ENCODE data around the gene FXYD6. TPM values are rescaled to one million over a fixed set of nuclear protein-coding genes. Genes with fewer than 3 reads are reported as not detected.
A peak's percentile ranks its signal among the peaks of the same experiment; 100 is the strongest.

Gene FXYD6
- total RNA-seq, 2 donors from 2014 or later: 0.31 TPM; not detected in 1

DNA sequence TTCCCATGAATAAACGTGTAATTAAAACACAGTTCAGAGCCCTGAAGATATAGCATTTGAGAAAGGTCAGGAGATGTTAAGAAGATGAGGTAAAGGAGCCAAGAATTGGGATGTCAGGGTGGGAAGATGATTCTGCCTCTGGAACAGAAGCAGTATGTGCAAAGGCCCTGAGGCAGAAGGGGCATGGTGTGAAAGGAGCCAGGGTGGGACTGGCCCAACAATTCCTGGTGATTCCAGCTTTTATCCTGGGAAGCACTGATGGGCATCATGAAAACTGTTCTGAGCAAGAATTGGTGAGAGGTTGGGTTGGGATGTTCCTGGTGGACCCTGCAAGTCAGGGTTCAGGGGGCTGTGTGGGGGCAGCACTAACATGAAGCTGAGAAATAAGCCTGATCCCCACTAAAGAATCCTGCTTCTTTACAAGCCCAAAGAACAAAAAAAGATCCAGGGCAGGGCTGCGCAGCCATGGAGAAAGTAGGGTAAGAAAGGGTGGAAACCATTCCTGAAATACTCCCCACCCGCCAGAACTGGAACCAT, 2.5 kb upstream of the FXYD6 start:
- H3K36me3 Mint-ChIP-seq: peaks cover 0 to 5% of the 10 kb centered on the region in 2 donors
- DNase-seq (ENCODE audit: low spot score in 2 of 2): peak in 1 of 2 donors; percentile 3
- no peaks in the 10 kb centered on the region for H3K9me3 Mint-ChIP-seq
- ATAC-seq: no peak
- no peak overlapping the region for H3K27ac Mint-ChIP-seq

DNA sequence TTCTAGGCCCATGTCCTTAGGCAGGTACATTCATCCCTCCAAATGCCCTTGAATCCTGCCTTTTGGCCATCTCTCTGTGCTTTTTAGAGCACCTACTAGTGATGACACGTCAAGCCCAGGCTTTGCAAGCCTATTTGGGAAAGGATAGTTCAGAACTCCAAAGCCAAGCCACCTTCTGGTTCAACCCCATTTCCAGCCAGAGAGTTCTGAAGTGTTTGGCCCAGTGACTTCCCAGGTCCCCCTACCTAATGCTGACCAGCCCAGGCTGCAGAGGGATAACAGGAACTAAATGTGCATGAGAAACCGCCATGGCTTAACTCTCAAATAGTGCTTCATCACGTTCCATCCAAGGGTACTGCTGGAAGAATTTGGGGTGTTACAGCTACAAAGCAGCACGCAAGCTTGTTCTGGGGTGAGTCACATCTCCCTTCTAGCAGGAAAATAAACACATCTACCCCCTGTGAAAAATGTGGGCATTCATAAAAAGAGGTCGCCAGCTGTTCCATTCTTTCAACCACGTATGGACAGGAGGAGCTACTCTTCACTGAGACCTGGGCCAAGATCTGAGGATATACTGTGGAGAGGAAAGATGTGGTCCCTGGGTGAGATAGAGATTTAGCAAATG, 2.0 kb upstream of the FXYD6 start:
- peaks cover 0 to 5% of the 10 kb centered on the region in 2 donors for H3K36me3 Mint-ChIP-seq
- no peaks in the 10 kb centered on the region for H3K9me3 Mint-ChIP-seq
- H3K27ac Mint-ChIP-seq: no peak overlapping the region
- no peak for ATAC-seq
- peak in 1 of 2 donors; percentile 7 for DNase-seq (ENCODE audit: low spot score in 2 of 2)

DNA sequence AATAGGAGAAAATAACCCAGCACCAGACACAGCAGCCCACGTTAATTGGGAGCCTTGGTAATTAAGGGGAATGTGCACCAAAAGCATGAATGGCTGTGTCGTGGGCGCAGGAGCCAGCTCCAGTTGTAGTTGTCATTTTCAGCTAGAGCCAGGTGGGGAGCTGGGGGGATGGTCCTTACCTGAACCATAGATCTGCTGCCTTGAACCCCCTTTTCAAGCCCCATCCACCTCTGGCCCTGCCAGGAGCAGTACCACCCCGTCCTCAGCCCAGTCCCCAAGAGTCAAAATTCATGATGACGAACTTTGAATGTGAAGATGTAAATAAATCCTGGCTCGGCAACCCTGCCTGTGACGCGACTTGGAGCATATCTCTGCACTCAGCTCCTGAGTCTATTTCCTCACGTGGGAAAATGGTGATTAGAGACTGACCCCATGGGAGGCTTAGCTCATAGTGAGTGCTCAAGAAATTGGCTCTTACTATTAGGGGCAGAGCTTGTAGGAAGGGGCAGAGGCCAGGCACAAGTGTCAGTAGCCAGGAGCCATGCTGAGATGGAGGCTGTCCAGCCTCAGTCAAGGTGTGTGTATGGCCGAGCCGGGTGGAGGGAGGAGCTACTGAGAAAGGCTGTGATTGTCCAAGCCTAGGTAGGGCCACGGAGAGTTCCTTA, 794 bp upstream of the FXYD6 start:
- DNase-seq (ENCODE audit: low spot score in 2 of 2) (peak in 1 of 2 donors; percentile 25), ATAC-seq (no peak)
- peaks cover 0 to 5% of the 10 kb centered on the region in 2 donors for H3K36me3 Mint-ChIP-seq
- no peaks in the 10 kb centered on the region for H3K9me3 Mint-ChIP-seq
- H3K27ac Mint-ChIP-seq: no peak overlapping the region

DNA sequence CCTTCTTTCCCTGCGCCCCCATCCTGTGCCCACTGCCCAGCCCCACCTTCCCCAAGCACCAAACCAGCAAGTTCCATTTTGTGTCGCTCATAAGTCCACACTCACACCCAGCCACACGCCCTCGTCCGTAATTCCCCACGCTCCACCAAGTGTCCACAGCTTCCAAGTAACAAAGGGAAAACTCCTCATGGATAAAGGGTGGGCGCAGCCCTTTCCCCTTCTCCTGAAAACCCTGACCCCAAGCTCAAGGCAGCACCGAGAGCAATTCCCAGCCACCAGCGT, 458 bp downstream of the FXYD6 start:
- peaks cover 0 to 5% of the 10 kb centered on the region in 2 donors for H3K36me3 Mint-ChIP-seq
- no peak for ATAC-seq
- no peak overlapping the region for H3K27ac Mint-ChIP-seq
- no peaks in the 10 kb centered on the region for H3K9me3 Mint-ChIP-seq
- peak in 1 of 2 donors; percentile 15 for DNase-seq (ENCODE audit: low spot score in 2 of 2)

DNA sequence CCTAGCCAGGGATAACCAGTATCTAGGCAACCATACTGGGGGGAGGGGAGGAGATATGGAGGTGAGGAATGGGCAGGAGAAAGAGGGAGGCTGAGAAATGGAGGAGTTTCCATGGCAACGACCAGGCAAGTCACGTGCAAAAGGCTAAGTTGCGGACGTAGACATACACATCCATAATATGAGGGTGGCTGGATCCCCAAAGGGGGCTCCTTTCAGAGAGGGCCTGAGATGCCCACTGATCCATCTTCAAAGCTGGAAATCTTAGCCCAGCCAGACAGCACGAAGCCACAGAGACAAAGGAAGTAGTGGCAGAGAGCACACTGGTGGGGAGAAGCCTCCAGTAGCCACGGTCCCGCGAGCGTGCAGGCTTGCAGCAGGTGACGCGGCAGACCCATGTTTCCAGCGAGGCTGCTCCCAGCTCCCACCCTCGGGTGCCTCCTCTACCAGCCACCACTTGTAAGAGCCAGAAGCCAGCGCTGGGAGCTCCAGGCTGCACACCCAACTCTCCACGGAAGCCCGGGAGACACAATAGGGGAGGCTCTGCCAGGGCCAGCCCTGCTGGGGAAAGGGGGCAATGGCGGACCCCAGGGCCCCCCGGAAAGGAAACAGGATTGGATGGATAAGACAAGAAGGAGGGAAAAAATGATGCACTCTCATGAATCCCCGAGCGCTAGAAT, 938 bp downstream of the FXYD6 start:
- Mint-ChIP-seq H3K27ac (no peak overlapping the region), H3K36me3 (peaks cover 0 to 5% of the 10 kb centered on the region in 2 donors), H3K9me3 (no peaks in the 10 kb centered on the region)
- peak; percentile 25 to 46 for ATAC-seq
- DNase-seq (ENCODE audit: low spot score in 2 of 2): peak in 1 of 2 donors; percentile 48

DNA sequence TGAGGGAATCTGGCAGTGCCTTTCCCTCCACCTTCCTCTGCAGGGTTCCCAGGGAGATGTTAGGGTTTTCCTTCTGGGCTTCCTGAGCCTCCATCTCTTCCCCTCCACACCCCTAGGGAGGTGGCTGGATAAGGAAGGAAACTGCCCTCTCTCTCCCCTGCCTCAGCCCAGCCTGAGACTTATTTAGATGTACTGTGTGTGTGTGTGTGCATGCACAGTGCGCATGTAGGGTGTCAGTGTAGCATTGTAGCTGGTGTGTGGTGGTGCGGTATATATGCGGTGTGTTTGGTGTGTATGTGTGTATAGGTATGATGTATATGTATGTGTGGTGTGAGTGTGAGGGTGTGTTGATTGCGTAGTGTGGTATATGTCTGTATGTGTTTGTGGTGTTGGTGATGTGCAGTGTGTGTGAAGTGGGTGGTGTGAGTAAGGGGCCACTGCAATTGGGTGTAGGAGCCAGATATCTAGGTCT, 1.5 kb downstream of the FXYD6 start:
- no peak for DNase-seq (ENCODE audit: low spot score in 2 of 2)
- Mint-ChIP-seq H3K27ac (no peak overlapping the region), H3K36me3 (peaks cover 0 to 5% of the 10 kb centered on the region in 2 donors), H3K9me3 (no peaks in the 10 kb centered on the region)
- peak in 1 of 2 donors; percentile 36 for ATAC-seq

DNA sequence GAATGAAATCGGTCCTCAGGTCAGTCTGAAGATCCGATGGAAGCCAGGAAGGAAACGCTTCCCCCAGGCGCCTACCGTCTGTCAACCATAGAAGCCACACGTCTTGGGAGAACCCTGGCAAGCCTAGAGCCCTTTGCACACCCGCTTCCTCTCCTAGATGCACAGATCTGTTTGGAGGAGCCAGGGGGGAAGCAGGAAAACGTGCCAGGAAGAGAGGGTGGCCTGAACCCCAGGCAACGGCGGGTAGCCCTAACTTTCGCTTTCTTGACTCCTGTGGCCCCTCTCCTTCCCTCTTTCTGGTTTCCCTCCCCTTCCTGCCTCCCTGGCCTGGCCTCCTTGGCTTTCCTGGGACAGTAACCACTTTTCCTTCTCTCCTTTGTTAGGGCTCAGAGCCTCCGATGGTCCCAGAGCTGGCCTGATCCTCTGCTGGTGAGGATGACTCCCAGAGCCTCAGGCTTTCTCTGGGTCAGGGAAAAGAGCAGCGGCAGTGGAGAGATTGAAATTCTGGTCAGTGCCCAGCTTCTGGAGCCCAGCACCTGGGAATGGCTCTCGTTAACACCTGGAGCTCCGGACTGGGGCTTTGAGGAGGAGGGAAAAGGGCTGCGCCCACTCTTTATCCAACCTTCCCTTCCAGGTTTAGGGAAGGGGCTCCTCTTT, 2.1 kb downstream of the FXYD6 start:
- Mint-ChIP-seq H3K9me3 (no peaks in the 10 kb centered on the region), H3K27ac (no peak overlapping the region), H3K36me3 (peaks cover 0 to 5% of the 10 kb centered on the region in 2 donors)
- ATAC-seq: no peak
- DNase-seq (ENCODE audit: low spot score in 2 of 2): peak in 1 of 2 donors; percentile 47

DNA sequence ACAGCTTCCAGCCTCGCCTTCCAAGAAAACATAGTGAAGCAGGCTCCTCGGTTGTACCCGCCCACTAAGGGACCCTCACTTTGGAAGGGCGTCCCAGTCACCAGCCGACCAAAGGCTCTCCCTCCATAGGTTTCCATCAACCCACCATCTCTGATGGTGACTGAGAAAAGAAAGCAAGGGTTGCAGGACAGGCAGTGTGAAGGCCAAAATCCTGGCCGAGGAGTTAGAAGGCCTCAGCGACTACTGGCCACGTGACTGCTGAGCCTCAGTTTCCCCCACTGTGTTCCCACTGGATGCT, 2.7 kb downstream of the FXYD6 start:
- Mint-ChIP-seq H3K9me3 (no peaks in the 10 kb centered on the region), H3K36me3 (peaks cover 0 to 5% of the 10 kb centered on the region in 2 donors), H3K27ac (no peak overlapping the region)
- ATAC-seq: no peak
- DNase-seq (ENCODE audit: low spot score in 2 of 2): peak in 1 of 2 donors; percentile 14

DNA sequence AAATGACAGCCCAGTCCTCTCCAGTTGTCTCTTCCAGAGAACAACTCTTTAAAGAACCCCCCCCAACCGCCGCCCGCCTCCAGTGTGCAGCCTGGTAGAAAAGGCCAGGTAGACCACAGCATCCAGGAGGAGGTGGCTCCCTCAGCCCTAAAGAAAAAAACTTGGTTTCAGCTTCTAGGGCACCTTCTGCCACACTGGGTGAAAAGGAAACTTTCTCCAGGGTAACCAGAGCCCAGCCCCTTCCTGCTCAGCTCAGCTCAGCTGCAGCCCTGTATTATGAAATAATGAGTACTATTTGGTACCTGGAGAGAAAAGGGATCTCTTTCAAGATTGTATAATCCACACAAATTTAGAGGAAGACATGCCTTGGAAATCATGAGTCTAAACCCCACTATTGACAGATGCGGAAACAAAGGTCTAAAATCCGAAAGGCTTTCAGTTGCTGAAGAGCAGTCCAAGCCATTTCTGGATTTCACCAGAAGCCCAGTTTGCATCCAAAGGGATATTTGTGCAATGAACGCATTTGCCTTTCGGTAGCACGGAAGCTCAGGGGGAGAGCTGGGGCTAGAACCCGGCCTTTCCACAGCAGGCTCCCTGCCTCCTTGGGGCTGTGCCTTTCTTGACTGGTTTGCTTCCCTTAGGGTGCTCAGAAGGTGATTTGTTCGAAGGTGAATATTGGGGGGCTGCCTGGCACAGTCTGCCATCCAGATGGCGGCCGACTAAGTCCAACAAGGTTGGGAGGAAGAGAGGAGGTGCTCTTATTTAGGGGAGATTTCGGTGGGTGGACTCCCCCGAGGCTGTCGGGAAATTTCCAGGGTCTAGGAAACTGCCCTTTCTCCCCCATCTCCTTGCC, 3.3 kb downstream of the FXYD6 start:
- Mint-ChIP-seq H3K36me3 (peaks cover 0 to 5% of the 10 kb centered on the region in 2 donors), H3K9me3 (no peaks in the 10 kb centered on the region), H3K27ac (no peak overlapping the region)
- DNase-seq (ENCODE audit: low spot score in 2 of 2) (peak in 1 of 2 donors; percentile 7), ATAC-seq (no peak)

DNA sequence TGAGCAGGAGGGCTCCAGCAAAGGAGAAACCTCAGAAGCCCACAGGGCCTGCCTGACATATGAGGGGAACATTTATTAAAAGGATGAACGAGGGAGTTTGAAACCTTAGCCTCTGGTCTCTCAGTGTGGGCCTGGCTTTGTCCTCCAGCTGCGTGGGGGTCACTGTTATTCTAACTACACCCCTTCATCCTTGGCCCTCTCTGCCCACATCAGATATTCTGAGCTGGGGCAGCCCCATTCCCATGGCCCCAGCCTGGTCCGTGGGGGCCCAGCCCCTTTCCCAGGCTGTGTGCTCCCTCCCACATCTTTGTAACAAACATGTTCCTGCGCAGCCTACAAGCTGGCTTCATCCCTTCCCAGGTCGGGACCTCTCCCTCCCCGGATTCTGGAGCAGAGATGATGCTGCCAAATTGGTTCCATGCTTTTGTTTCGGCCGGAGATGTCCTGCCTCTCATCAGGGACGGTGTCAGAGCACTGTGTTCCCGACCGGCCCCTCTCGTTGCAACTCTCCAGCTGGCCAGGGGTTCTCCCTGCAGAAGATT, 4.0 kb downstream of the FXYD6 start:
- Mint-ChIP-seq H3K36me3 (peaks cover 0 to 5% of the 10 kb centered on the region in 2 donors), H3K9me3 (no peaks in the 10 kb centered on the region), H3K27ac (no peak overlapping the region)
- DNase-seq (ENCODE audit: low spot score in 2 of 2) (peak in 1 of 2 donors; percentile 48), ATAC-seq (no peak)

DNA sequence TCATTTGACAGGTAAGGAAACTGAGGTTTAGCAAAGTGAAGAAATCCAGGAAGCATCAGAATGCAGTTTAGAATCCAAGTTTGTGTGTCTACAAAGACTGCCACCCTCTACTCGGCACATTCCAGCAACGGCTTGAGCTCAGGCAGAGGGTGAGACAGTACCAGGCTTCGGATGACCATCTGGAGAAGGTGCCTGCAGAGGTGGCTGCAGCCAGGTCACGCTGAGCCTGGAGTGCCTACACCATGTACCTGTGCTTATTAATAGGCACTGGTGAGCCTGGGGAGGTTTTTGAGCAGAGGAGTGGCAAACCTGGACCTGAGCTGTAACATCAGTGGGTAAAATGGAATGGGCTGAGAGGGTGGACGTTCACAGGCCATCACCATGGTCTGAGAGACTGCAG, 4.7 kb downstream of the FXYD6 start:
- DNase-seq (ENCODE audit: low spot score in 2 of 2) (peak in 1 of 2 donors; percentile 44), ATAC-seq (no peak)
- Mint-ChIP-seq H3K36me3 (peaks cover 0 to 5% of the 10 kb centered on the region in 2 donors), H3K27ac (no peak overlapping the region), H3K9me3 (no peaks in the 10 kb centered on the region)

DNA sequence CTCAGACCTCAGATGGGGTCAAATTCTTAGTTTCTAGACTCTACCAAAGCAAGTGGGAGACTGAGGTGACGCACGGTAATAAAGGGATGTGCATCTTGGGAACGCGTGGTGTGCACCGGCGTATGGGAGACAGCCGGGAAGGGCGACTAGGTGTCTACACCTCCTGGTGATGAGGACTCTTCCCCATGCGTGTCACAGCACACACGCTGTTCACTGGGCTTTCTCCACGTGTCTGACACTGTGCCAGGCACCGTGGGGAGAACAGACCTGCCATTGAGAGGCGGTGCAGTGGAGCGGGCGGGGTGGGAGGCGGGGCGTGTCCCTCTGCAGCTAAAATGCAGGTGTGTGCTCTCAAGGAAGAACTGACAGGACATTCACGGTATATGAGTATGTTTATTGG, 5.3 kb downstream of the FXYD6 start:
- H3K27ac Mint-ChIP-seq: no peak overlapping the region

DNA sequence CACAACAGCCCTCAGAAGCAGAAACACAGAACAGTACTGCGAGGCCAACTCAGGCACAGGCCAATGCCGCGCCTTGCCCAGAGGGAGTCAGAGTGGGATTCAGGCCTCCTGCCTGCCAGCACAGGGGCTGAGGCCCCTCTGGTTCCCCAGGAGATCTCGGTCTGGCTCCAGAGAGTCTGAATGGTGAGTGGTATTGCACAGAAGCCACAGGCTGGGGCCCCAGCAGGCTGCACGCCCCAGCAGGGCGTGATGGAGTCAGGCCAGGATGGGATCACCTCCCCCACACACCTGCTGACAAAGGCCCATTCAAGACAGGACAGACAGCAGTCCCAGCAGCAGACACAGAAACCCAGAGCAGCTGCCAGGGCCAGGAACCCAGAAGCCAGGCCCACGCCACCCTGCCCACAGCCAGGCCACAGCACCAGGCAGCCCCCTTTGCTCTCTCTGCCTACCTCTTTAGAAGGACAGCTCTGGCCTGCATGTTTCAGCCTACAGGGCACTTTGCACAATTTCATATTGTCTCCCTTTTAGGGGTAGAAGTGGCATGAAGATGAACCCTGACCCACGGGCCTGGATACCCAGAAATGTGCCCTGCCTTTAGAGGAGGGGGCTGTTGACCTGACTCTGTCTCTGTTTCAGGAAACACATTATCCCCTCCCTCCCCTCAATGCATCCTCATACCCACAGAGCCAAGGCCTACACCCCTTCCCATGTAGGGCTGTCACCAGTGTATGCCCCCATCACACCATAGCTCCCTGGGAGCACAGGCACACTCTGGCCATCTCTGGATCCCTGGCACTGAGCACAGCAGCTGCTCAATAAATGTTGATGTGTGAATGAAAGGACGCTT, 6.1 kb downstream of the FXYD6 start:
- no peaks in the 10 kb centered on the region for H3K9me3 Mint-ChIP-seq
- H3K36me3 Mint-ChIP-seq: no peaks in the 10 kb centered on the region
- no peak for ATAC-seq
- DNase-seq (ENCODE audit: low spot score in 2 of 2): peak in 1 of 2 donors; percentile 33
- no peak overlapping the region for H3K27ac Mint-ChIP-seq

More for the DNA sequence above, 5.3 kb downstream of the FXYD6 start:
- ATAC-seq (no peak), DNase-seq (ENCODE audit: low spot score in 2 of 2) (peak in 1 of 2 donors; percentile 20)
- H3K9me3 Mint-ChIP-seq: no peaks in the 10 kb centered on the region
- H3K36me3 Mint-ChIP-seq: peaks cover 0 to 3% of the 10 kb centered on the region in 2 donors

DNA sequence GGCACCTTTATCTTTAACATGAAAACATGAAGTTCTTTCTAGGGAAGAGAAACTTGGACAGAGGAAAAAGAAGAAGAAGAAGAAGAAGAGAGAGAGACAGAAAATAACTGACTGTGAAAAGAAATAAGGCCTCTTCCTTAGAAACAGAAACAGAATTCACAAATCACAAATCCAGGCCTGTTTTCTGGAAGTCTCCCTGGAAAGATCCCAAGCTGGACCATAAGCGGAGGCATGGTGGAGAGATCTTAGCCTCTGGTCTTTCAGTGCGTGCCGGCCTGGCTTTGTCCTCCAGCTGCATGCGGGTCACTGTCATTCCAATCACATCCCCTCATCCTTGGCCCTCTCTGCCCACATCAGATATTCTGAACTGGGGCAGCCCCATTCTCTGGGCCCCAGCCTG, 6.9 kb downstream of the FXYD6 start:
- Mint-ChIP-seq H3K27ac (no peak overlapping the region), H3K36me3 (no peaks in the 10 kb centered on the region), H3K9me3 (no peaks in the 10 kb centered on the region)
- DNase-seq (ENCODE audit: low spot score in 2 of 2): no peak
- ATAC-seq: no peak

All from activated naive CD4-positive, alpha-beta T cell treated with anti-CD3 and anti-CD28 coated beads, Interleukin-2, amount 50 U/mL, for 72 hours (primary cell).